CD4-positive, alpha-beta T cell (primary cell): ENCODE results near the gene CKLF. TPM values are rescaled to one million over a fixed set of nuclear protein-coding genes. Genes with fewer than 3 reads are reported as not detected.

Experiments
- ATAC-seq: fragments of 200-7000 bp; cut with Tn5 transposase; one replicate; pipeline ENCODE4 v1.10.0; 2022; ENCODE audit warnings: mild to moderate bottlenecking; ENCODE audit not compliant: poor library complexity
- CTCF ChIA-PET: fragments of 350-600 bp; sonication (Branson Sonifier 250); formaldehyde crosslinking; loops from one replicate; lab custom pipeline; 2021; ENCODE audit warnings: antibody characterized with exemption, inconsistent platforms; lab: Charles Lee
- POLR2A ChIA-PET: fragments of 350-600 bp; sonication (Branson Sonifier 250); formaldehyde crosslinking; loops from one replicate; lab custom pipeline; 2021; ENCODE audit warnings: antibody characterized with exemption, inconsistent platforms; lab: Charles Lee
- DNase-seq, 14 experiments: peaks; one replicate each; pipeline ENCODE4 v3.0.0-alpha.2; 2013 to 2020; ENCODE audit warnings: mixed read lengths in 2 of 14
- H3K27ac ChIP-seq, 2 donors: one replicate each; pipeline versions ENCODE4 v1.5.1 to v1.7.0; 2013; ENCODE audit warnings: low read length in 2 of 2, low read depth in 1 of 2, mild to moderate bottlenecking in 1 of 2
- H3K27me3 ChIP-seq, 2 experiments: 1 replicate in 1 of 2; 2 replicates in 1 of 2; pipeline versions ENCODE4 v1.6.1 to v1.7.0; 2013; ENCODE audit warnings: low read length in 2 of 2, control low read depth in 1 of 2, mild to moderate bottlenecking in 1 of 2, moderate library complexity in 1 of 2; ENCODE audit not compliant: insufficient read depth in 2 of 2, control insufficient read depth in 1 of 2
- H3K36me3 ChIP-seq: one replicate; pipeline ENCODE4 v1.6.1; 2013; ENCODE audit warnings: low read length, control low read depth; ENCODE audit not compliant: insufficient read depth
- H3K4me1 ChIP-seq: one replicate; pipeline ENCODE4 v1.6.1; 2013; ENCODE audit warnings: low read length, control low read depth; ENCODE audit not compliant: insufficient read depth
- H3K4me3 ChIP-seq: one replicate; pipeline ENCODE4 v1.5.1; 2013; ENCODE audit warnings: mild to moderate bottlenecking, low read length, moderate library complexity
- H3K9me3 ChIP-seq, 2 experiments: 1 replicate in 1 of 2; 2 replicates in 1 of 2; pipeline versions ENCODE4 v1.6.1 to v1.7.0; 2013; ENCODE audit warnings: low read length in 2 of 2, mild to moderate bottlenecking in 2 of 2, control low read depth in 1 of 2, moderate library complexity in 1 of 2; ENCODE audit not compliant: control insufficient read depth in 1 of 2, insufficient read depth in 1 of 2
- H3K27ac Mint-ChIP-seq: one replicate; pipeline ENCODE4 v1.8.0; 2020; ENCODE audit warnings: mixed read lengths
- H3K27me3 Mint-ChIP-seq: one replicate; pipeline ENCODE4 v1.8.0; 2021; ENCODE audit warnings: mixed read lengths
- H3K36me3 Mint-ChIP-seq: one replicate; pipeline ENCODE4 v1.8.0; 2021; ENCODE audit warnings: low read depth, mixed read lengths
- H3K4me1 Mint-ChIP-seq: one replicate; pipeline ENCODE4 v1.8.0; 2021; ENCODE audit warnings: low read depth, mixed read lengths
- H3K4me3 Mint-ChIP-seq: one replicate; pipeline ENCODE4 v1.8.0; 2020; ENCODE audit warnings: mild to moderate bottlenecking, mixed read lengths
- H3K9me3 Mint-ChIP-seq: one replicate; pipeline ENCODE4 v1.8.0; 2020; ENCODE audit warnings: mixed read lengths
- intact Hi-C, 2 experiments: fragments of 100-400 bp; cut with DNase I in 1 of 2; cut with micrococcal nuclease in 1 of 2; formaldehyde crosslinking; loops; one replicate each; pipeline versions ENCODE4 v1.15.1 to v1.9.0; 2023 to 2025; cut with DNase I, micrococcal nuclease
- total RNA-seq, 174 experiments: library from RNA in 2 of 174; stranded (reverse) in 2 of 174; gene quantifications; one replicate each; pipeline ENCODE4 v1.2.3 and lab custom pipeline; 2021 to 2026
- TF ChIP-seq, protein P1 (sequence below): fragments of 200-600 bp; IDR thresholded peaks from one replicate; pipeline ENCODE4 v1.8.0; 2022; ENCODE audit warnings: antibody characterized with exemption, mild to moderate bottlenecking

The CKLF gene
- total RNA-seq, 2 experiments from 2014 or later, result 10.6 to 14.1 TPM

DNA sequence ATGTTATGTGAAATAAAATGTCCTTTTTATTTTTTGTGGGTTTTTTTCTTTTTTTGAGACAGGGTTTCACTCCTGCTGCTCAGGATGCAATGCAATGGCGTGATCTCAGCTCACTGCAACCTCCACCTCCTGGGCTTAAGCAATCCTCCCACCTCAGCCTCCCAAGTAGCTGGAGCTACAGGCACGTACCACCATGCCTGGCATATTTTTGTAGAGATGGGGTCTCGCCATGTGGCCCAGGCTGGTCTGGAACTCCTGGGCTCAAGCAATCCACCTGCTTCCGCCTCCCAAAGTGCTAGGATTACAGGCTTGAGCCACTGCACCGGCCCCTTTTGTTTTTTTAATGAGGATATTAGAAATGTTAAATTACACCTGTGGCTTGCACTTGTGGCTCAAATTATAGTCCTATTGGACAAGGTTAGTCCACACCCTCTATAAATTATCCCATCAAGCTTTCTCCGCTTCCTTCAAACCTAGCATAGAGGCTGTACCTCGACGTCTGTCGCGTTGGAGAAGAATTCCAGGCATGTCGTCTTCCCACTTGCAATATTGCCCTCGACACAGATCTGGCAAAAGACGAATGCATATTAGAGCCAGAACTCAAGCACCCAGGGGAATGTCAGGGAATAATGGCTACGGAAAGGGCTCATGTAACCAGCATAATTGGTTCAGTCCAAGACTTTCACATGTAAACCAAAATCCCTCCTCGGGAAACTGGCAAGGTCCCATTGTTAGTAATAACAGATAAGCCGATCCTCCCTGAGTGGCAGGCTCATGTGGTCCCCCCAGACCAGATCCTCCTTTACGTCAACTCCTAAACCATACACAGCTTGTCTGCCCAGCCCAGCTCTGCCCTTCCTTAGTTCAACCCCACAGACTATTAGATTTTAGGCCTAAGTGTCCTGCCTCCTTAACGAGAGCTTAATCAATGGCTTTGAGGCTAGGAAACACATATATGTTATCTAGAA lies 10.7 kb upstream of the CKLF start:
- CTCF ChIA-PET, result no interaction called here
- Mint-ChIP-seq H3K4me1 (peaks cover 24% of the 10 kb centered on the region), H3K9me3 (no peaks in the 10 kb centered on the region), H3K27ac (no peak overlapping the region), H3K27me3 (no peaks in the 10 kb centered on the region), H3K4me3 (no peak overlapping the region), H3K36me3 (peaks cover 9% of the 10 kb centered on the region)
- Histone ChIP-seq H3K4me1 (peaks cover 14% of the 10 kb centered on the region), H3K4me3 (no peak overlapping the region), H3K27me3 (no peaks in the 10 kb centered on the region), H3K27ac (no peak overlapping the region), H3K36me3 (peaks cover 8% of the 10 kb centered on the region), H3K9me3 (no peaks in the 10 kb centered on the region)
- intact Hi-C loops, result no loop called here
- POLR2A ChIA-PET, result interaction anchor here (0.9 to 1.6 kb wide), 3 partner anchors 9 to 11 kb away, joined by 3 to 4 read pairs (median 3); partner anchors contain the start of gene CKLF
- TF ChIP-seq, protein P1, sequence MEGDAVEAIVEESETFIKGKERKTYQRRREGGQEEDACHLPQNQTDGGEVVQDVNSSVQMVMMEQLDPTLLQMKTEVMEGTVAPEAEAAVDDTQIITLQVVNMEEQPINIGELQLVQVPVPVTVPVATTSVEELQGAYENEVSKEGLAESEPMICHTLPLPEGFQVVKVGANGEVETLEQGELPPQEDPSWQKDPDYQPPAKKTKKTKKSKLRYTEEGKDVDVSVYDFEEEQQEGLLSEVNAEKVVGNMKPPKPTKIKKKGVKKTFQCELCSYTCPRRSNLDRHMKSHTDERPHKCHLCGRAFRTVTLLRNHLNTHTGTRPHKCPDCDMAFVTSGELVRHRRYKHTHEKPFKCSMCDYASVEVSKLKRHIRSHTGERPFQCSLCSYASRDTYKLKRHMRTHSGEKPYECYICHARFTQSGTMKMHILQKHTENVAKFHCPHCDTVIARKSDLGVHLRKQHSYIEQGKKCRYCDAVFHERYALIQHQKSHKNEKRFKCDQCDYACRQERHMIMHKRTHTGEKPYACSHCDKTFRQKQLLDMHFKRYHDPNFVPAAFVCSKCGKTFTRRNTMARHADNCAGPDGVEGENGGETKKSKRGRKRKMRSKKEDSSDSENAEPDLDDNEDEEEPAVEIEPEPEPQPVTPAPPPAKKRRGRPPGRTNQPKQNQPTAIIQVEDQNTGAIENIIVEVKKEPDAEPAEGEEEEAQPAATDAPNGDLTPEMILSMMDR, result no peak
- ATAC-seq (no peak), DNase-seq (no peak)

DNA sequence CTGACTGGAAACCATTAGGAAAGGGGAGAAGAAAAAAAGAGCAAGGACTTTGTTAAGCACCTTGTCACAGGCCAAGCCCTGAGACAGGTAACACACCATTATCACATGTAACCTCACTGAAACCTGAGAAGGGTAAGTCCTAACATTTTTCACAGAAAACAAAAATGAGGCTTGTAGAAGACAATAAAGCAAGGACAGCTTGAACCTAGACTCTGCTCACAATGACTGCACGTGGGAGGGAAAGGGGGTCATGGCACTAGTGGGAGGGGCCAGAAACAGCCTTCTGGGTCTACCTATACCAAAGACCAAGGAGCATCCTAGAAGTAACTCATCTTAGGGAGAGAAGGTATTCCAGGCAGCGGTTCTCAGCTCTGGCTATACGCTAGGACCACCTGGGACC lies 10.0 kb upstream of the CKLF start:
- DNase-seq (no peak), ATAC-seq (no peak)
- no peaks in the 10 kb centered on the region for H3K9me3 Mint-ChIP-seq
- Histone ChIP-seq H3K27me3 (no peaks in the 10 kb centered on the region), H3K27ac (no peak overlapping the region), H3K9me3 (no peaks in the 10 kb centered on the region), H3K4me3 (no peak overlapping the region), H3K4me1 (peaks cover 18% of the 10 kb centered on the region), H3K36me3 (peaks cover 5% of the 10 kb centered on the region)
- TF ChIP-seq, protein P1, result no peak
- H3K36me3 Mint-ChIP-seq, result peaks cover 2% of the 10 kb centered on the region
- ChIA-PET POLR2A (interaction anchor here (0.9 to 1.5 kb wide), 2 partner anchors 8 to 10 kb away, joined by 3 read pairs; partner anchors contain the start of gene CKLF), CTCF (no interaction called here)
- intact Hi-C loops, result no loop called here
- no peak overlapping the region for H3K27ac Mint-ChIP-seq
- no peaks in the 10 kb centered on the region for H3K27me3 Mint-ChIP-seq
- H3K4me1 Mint-ChIP-seq, result peaks cover 29% of the 10 kb centered on the region
- no peak overlapping the region for H3K4me3 Mint-ChIP-seq

DNA sequence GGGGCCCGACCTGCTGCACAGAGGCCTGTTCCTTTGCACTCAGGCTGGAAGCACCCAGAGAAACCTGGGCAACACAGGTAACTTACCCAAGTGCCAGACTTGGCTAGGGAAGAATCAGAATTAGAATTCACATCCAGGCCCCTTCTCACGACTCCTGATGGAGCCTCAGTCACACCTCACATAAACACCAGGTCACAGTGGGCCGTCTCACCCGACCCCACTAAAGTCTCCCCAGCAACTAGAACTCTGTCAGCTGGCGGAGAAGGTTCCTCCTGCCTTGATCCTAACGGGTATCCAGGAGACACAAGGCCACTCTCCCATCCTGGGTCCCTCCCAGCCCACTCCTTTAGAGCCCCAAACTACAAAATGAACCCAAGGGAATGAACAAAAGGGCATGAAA lies 8.8 kb upstream of the CKLF start:
- peaks cover under 1% of the 10 kb centered on the region for H3K36me3 ChIP-seq
- POLR2A ChIA-PET, result interaction anchor here (0.7 to 1.0 kb wide), 2 partner anchors 9 to 23 kb away, joined by 3 read pairs; partner anchors contain the start of gene CKLF
- TF ChIP-seq, protein P1, result no peak
- CTCF ChIA-PET, result no interaction called here
- intact Hi-C loops, result no loop called here
- H3K4me3 ChIP-seq, result no peak overlapping the region
- H3K9me3 ChIP-seq, result no peaks in the 10 kb centered on the region
- no peaks in the 10 kb centered on the region for H3K27me3 Mint-ChIP-seq
- peaks cover 40% of the 10 kb centered on the region for H3K4me1 Mint-ChIP-seq
- no peaks in the 10 kb centered on the region for H3K36me3 Mint-ChIP-seq
- H3K4me3 Mint-ChIP-seq, result no peak overlapping the region
- peaks cover 24% of the 10 kb centered on the region for H3K4me1 ChIP-seq
- peak overlapping the region; percentile 15 for H3K27ac Mint-ChIP-seq
- DNase-seq (no peak), ATAC-seq (no peak)
- no peaks in the 10 kb centered on the region for H3K27me3 ChIP-seq
- H3K27ac ChIP-seq, result no peak overlapping the region
- no peaks in the 10 kb centered on the region for H3K9me3 Mint-ChIP-seq
